Fibroblast of lung (primary cell): ENCODE results near the gene GALNT11. TPM values are rescaled to one million over a fixed set of nuclear protein-coding genes. Genes with fewer than 3 reads are reported as not detected.

Source experiments
- DNase-seq, 2 donors: peaks; one replicate each; pipeline versions ENCODE4 v3.0.0 to v3.0.0-alpha.2; 2010; ENCODE audit warnings: low read depth in 2 of 2
- H2AFZ ChIP-seq: 2 replicates; pipeline ENCODE4 v1.5.1; 2012; ENCODE audit warnings: low read length, control low read depth, inconsistent platforms
- H3K27ac ChIP-seq: 2 replicates; pipeline ENCODE4 v1.5.1; 2011; ENCODE audit warnings: low read length, control low read depth; ENCODE audit not compliant: insufficient read depth
- H3K27me3 ChIP-seq: 2 replicates; pipeline ENCODE4 v1.5.1; 2011; ENCODE audit warnings: mild to moderate bottlenecking, low read length; ENCODE audit not compliant: control insufficient read depth, insufficient read depth
- H3K36me3 ChIP-seq: 2 replicates; pipeline ENCODE4 v1.5.1; 2011; ENCODE audit warnings: low read length; ENCODE audit not compliant: control insufficient read depth, insufficient read depth
- H3K4me1 ChIP-seq: 2 replicates; pipeline ENCODE4 v1.5.1; 2011; ENCODE audit warnings: low read length; ENCODE audit not compliant: control insufficient read depth, insufficient read depth; ENCODE audit errors: extremely low read depth
- H3K4me2 ChIP-seq: 2 replicates; pipeline ENCODE4 v1.5.1; 2011; ENCODE audit warnings: low read length, control low read depth; ENCODE audit not compliant: insufficient read depth; ENCODE audit errors: extremely low read depth
- H3K4me3 ChIP-seq, 4 experiments: fragments of 200-600 bp in 1 of 4; sonication (generic) in 1 of 4; replicated peaks in 1 of 4; 2 replicates each; pipeline ENCODE4 v1.5.1; 2011 to 2016; ENCODE audit warnings: low read length in 4 of 4, low read depth in 3 of 4, mild to moderate bottlenecking in 3 of 4, control low read depth in 2 of 4, inconsistent platforms in 1 of 4, mixed read lengths in 1 of 4; ENCODE audit not compliant: insufficient read depth in 1 of 4; ENCODE audit errors: control extremely low read depth in 1 of 4
- H3K79me2 ChIP-seq: 2 replicates; pipeline ENCODE4 v1.5.1; 2012; ENCODE audit warnings: mild to moderate bottlenecking, low read length, inconsistent platforms; ENCODE audit not compliant: control insufficient read depth, insufficient read depth
- H3K9ac ChIP-seq: 2 replicates; pipeline ENCODE4 v1.5.1; 2011; ENCODE audit warnings: mild to moderate bottlenecking, low read length, control low read depth; ENCODE audit not compliant: insufficient read depth
- H3K9me3 ChIP-seq: 2 replicates; pipeline ENCODE4 v1.5.1; 2012; ENCODE audit warnings: low read depth, low read length; ENCODE audit not compliant: control insufficient read depth, insufficient read depth
- H4K20me1 ChIP-seq: 2 replicates; pipeline ENCODE4 v1.5.1; 2011; ENCODE audit warnings: low read length; ENCODE audit not compliant: control insufficient read depth, insufficient read depth; ENCODE audit errors: extremely low read depth
- EZH2 ChIP-seq: IDR thresholded peaks from 2 replicates; pipeline ENCODE4 v1.5.1; 2012; ENCODE audit warnings: low read length, control low read depth, mild to moderate bottlenecking; ENCODE audit errors: missing control alignments
- polyA minus RNA-seq: library from RNA; depleted of rRNA, polyadenylated mRNA; stranded (reverse); fragments of >200 nt; gene quantifications from 2 replicates; pipeline ENCODE4 v1.2.3, GENCODE V29; 2011; ENCODE audit warnings: low replicate concordance
- polyA plus RNA-seq, 2 donors: library from polyadenylated mRNA; depleted of rRNA in 1 of 2; stranded (reverse) in 1 of 2; unstranded in 1 of 2; fragments of >200 nt; gene quantifications; 2 replicates each; pipeline ENCODE4 v1.2.1, GENCODE V29; 2011 to 2012; ENCODE audit warnings: missing spikeins in 1 of 2
- total RNA-seq: library from RNA; depleted of rRNA; stranded (reverse); fragments of >200 nt; gene quantifications from 2 replicates; pipeline ENCODE4 v1.2.1, GENCODE V29; 2014
- TF ChIP-seq, protein P1 (sequence below), 2 donors: IDR thresholded peaks in 1 of 2; conservative IDR thresholded peaks in 1 of 2; 1 replicate in 1 of 2; 2 replicates in 1 of 2; pipeline ENCODE4 v1.5.1; 2011 to 2012; ENCODE audit warnings: low read length in 2 of 2, control low read depth in 1 of 2, inconsistent platforms in 1 of 2, low read depth in 1 of 2, mild to moderate bottlenecking in 1 of 2

Gene GALNT11
- total RNA-seq (32.4 and 43.8 TPM in 2 replicates), polyA plus RNA-seq (43.9 and 56.3 TPM in 2 replicates), polyA minus RNA-seq (4.9 and 8.1 TPM in 2 replicates)
- 26.2 and 30.6 TPM in 2 replicates for polyA plus RNA-seq (2012)

DNA sequence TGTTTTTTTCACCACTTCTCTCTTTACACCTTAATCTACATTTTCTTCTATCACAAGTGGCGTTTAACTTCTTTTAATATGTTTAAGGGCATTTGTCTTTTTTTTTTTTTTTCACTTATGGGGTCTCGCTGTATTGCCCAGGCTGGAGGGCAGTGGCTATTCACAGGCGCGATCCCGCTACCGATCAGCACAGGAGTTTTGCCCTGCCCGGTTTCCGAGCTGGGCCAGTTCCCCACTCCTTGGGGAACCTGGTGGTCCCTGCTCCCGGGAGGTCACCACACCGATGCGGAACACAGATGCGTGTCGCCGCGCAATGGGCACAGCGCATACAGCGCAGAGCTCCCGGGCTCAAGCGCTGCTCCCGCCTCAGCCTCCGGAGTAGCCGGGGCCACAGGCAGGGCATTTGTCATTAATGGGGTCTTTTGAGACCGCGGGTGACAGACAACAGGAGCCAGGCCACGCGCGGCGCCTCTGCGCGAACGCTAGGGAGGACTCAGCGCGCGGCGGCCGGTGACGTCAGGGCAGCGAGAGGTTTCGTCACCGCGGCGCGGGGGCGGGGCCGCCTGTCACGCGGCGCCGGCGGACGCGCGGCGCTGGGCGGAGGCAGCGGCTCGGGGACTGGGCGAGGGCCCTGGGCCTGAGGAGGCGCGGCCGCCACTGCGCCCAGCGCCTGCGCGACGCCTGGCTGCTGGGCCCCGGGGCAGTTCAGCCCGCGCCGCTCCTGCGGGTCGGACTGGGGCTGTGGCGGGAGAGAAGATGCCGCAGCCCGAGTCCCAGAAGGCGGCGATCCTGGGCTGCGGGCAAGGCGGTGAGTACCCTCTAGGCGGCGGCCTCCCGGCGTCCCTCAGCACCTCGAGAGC is at the start of gene GALNT11:
GALNT11 (plus strand) TSS at position 598 of the 860 bp plus-strand sequence. CDS start 68,554 bp downstream, outside the sequence.
- H3K4me1 ChIP-seq, result peaks cover 4% of the 10 kb centered on the region
- no peaks in the 10 kb centered on the region for H3K27me3 ChIP-seq
- H2AFZ ChIP-seq, result peak within 1 kb of the TSS; percentile 93
- no peaks in the 10 kb centered on the region for H4K20me1 ChIP-seq
- H3K4me3 ChIP-seq, result peak within 1 kb of the TSS; percentile 77 to 88 (median 82)
- H3K79me2 ChIP-seq, result peaks cover 5% of the 10 kb centered on the region
- peak; percentile 78 to 82 for DNase-seq
- peak within 1 kb of the TSS; percentile 90 for H3K27ac ChIP-seq
- H3K9ac ChIP-seq, result peak within 1 kb of the TSS; percentile 88
- H3K36me3 ChIP-seq, result no peaks in the 10 kb centered on the region
- H3K4me2 ChIP-seq, result peak within 1 kb of the TSS; percentile 94
- H3K9me3 ChIP-seq, result no peaks in the 10 kb centered on the region
- TF ChIP-seq EZH2, result no peak
- TF ChIP-seq, protein P1, sequence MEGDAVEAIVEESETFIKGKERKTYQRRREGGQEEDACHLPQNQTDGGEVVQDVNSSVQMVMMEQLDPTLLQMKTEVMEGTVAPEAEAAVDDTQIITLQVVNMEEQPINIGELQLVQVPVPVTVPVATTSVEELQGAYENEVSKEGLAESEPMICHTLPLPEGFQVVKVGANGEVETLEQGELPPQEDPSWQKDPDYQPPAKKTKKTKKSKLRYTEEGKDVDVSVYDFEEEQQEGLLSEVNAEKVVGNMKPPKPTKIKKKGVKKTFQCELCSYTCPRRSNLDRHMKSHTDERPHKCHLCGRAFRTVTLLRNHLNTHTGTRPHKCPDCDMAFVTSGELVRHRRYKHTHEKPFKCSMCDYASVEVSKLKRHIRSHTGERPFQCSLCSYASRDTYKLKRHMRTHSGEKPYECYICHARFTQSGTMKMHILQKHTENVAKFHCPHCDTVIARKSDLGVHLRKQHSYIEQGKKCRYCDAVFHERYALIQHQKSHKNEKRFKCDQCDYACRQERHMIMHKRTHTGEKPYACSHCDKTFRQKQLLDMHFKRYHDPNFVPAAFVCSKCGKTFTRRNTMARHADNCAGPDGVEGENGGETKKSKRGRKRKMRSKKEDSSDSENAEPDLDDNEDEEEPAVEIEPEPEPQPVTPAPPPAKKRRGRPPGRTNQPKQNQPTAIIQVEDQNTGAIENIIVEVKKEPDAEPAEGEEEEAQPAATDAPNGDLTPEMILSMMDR (conservative IDR thresholded peaks at IDR 0.05 in 1 of 2, IDR thresholded peaks at IDR 0.05 in 1 of 2; ENCODE audit: low read depth in 1 of 2, low read length in 2 of 2), result peak in 1 of 2 donors; percentile 34

DNA sequence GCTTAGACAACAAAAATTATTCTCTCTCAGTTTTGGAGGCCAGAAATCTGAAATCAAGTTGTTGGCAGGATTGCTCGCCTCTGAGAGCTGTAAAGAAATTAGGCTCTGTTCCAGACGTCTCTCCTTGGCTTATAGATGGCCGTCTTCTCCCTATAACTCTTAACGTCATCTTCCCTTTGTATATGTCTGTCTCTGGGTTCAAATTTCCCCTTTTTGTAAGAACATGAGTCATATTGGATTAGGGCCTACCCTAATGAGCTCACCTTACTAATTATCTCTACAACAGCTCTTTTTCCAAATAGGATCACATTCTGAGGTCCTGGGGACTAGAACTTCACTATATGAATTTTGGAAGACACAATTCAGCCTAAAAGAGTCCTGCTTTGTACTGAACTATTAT is 46.9 kb upstream of the GALNT11 start:
- H3K4me3 ChIP-seq, result no peak overlapping the region
- H3K27me3 ChIP-seq, result no peaks in the 10 kb centered on the region
- TF ChIP-seq EZH2, result no peak
- TF ChIP-seq, protein P1 (conservative IDR thresholded peaks at IDR 0.05 in 1 of 2, IDR thresholded peaks at IDR 0.05 in 1 of 2; ENCODE audit: low read depth in 1 of 2, low read length in 2 of 2), result no peak
- H3K9me3 ChIP-seq, result no peaks in the 10 kb centered on the region
- no peaks in the 10 kb centered on the region for H3K4me1 ChIP-seq
- no peaks in the 10 kb centered on the region for H4K20me1 ChIP-seq
- no peak overlapping the region for H3K9ac ChIP-seq
- H3K36me3 ChIP-seq, result no peaks in the 10 kb centered on the region
- no peak for DNase-seq
- no peak overlapping the region for H2AFZ ChIP-seq
- H3K4me2 ChIP-seq, result no peak overlapping the region
- no peaks in the 10 kb centered on the region for H3K79me2 ChIP-seq
- H3K27ac ChIP-seq, result no peak overlapping the region

DNA sequence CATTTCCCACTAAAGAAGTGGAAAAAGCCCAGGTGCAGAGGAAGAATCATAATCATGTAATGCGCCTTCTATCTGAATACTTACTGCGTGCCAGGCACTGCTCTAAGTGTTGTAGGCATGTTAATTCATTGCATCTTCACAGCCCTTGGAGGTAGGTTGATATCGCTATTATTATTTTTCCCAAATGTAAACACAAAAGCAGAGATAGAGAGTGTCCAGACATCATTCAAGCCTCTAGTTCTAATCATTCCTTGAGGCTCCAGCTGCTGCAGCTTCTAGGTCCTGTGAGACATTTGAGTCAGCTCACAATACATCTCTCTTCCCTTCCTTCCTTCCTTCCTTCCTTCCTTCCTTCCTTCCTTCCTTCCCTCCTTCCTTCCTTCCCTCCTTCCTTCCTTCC is 44.3 kb upstream of the GALNT11 start:
- no peaks in the 10 kb centered on the region for H3K79me2 ChIP-seq
- H2AFZ ChIP-seq, result no peak overlapping the region
- no peaks in the 10 kb centered on the region for H3K4me1 ChIP-seq
- H3K4me2 ChIP-seq, result no peak overlapping the region
- no peak for TF ChIP-seq EZH2
- TF ChIP-seq, protein P1 (conservative IDR thresholded peaks at IDR 0.05 in 1 of 2, IDR thresholded peaks at IDR 0.05 in 1 of 2; ENCODE audit: low read depth in 1 of 2, low read length in 2 of 2), result no peak
- no peak overlapping the region for H3K9ac ChIP-seq
- no peaks in the 10 kb centered on the region for H4K20me1 ChIP-seq
- H3K27ac ChIP-seq, result no peak overlapping the region
- DNase-seq, result no peak
- H3K4me3 ChIP-seq, result no peak overlapping the region
- no peaks in the 10 kb centered on the region for H3K9me3 ChIP-seq
- no peaks in the 10 kb centered on the region for H3K27me3 ChIP-seq
- no peaks in the 10 kb centered on the region for H3K36me3 ChIP-seq
